Skeletal muscle tissue (tissue), 4 donors: Measurements from ENCODE around the gene AKAP6. TPM values are rescaled to one million over a fixed set of nuclear protein-coding genes. Genes with fewer than 3 reads are reported as not detected.
A peak's percentile ranks its signal among the peaks of the same experiment; 100 is the strongest.
"Not testable (repeated sequence)": the region's sequence is repeated elsewhere in the genome, so short reads cannot be mapped to it uniquely, and the experiment has no call there.

Experiments
- H3K27ac ChIP-seq: one replicate; pipeline ENCODE4 v1.7.0; 2013; ENCODE audit warnings: mild to moderate bottlenecking, low read depth, low read length, inconsistent platforms
- H3K27me3 ChIP-seq, 3 donors: one replicate each; pipeline ENCODE4 v1.7.0; 2013; ENCODE audit warnings: low read length in 3 of 3; ENCODE audit not compliant: control insufficient read depth in 3 of 3, insufficient read depth in 3 of 3
- H3K36me3 ChIP-seq, 3 donors: one replicate each; pipeline ENCODE4 v1.7.0; 2013; ENCODE audit warnings: low read length in 3 of 3; ENCODE audit not compliant: control insufficient read depth in 3 of 3, insufficient read depth in 3 of 3
- H3K4me1 ChIP-seq, 3 donors: one replicate each; pipeline ENCODE4 v1.7.0; 2013; ENCODE audit warnings: low read length in 3 of 3, mild to moderate bottlenecking in 3 of 3; ENCODE audit not compliant: control insufficient read depth in 3 of 3, insufficient read depth in 3 of 3
- H3K4me3 ChIP-seq, 3 donors: one replicate each; pipeline ENCODE4 v1.7.0; 2013; ENCODE audit warnings: low read length in 3 of 3
- H3K9ac ChIP-seq, 3 donors: one replicate each; pipeline ENCODE4 v1.7.0; 2013; ENCODE audit warnings: low read length in 3 of 3, mild to moderate bottlenecking in 3 of 3, moderate library complexity in 2 of 3, low read depth in 1 of 3
- H3K9me3 ChIP-seq, 3 donors: one replicate each; pipeline ENCODE4 v1.7.0; 2013; ENCODE audit warnings: low read length in 3 of 3; ENCODE audit not compliant: control insufficient read depth in 3 of 3
- total RNA-seq: library from RNA; depleted of rRNA; stranded (reverse); fragments of >200 nt; gene quantifications from one replicate; pipeline ENCODE4 v1.2.3, GENCODE V29; 2014
- donor health status: Osteomylitis.

Gene AKAP6
- total RNA-seq, 1 donor from 2014 or later, result 102 TPM

DNA sequence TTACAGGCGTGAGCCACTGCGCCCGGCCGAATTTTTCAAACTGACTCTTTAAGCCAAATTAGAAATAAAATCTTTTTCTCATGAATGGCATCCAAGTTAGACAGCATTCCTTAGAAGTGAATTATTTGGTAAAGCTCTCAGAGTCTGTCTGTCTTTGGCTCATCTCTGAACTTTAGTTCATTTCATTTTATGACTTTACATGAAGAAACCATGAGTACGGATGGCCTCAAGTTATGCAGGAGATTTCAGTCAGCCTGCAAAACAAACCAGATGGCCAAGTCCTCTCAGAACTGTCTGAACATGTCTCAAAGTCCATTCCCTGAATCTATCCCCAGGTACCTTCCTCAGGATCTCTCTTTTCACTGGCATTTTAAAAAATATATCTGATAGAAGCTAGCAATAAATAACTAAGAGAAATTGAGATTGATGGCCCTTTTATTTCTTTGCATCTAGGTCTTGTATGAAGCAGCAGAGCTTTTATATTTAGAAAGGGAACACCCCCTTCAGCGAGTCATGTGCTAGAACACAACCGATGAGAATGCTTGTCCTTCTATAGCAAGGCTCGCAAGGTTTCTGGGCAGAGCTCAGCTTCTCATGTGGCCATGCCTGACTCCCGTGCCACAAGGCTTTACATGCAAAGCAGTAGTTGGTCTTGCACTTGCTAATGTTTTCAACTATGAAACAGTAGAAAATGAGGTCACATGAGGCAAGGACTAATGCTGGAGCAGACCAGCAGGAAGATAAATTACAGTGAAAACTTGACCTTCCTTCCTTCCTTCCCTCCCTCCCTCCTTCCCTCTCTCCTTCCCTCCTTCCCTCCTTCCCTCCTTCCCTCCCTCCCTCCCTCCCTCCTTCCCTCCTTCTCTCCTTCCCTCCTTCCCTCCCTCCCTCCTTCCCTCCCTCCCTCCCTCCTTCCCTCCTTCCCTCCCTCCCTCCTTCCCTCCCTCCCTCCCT is 125.0 kb downstream of the AKAP6 start:
- H3K27ac ChIP-seq, result no peak overlapping the region

DNA sequence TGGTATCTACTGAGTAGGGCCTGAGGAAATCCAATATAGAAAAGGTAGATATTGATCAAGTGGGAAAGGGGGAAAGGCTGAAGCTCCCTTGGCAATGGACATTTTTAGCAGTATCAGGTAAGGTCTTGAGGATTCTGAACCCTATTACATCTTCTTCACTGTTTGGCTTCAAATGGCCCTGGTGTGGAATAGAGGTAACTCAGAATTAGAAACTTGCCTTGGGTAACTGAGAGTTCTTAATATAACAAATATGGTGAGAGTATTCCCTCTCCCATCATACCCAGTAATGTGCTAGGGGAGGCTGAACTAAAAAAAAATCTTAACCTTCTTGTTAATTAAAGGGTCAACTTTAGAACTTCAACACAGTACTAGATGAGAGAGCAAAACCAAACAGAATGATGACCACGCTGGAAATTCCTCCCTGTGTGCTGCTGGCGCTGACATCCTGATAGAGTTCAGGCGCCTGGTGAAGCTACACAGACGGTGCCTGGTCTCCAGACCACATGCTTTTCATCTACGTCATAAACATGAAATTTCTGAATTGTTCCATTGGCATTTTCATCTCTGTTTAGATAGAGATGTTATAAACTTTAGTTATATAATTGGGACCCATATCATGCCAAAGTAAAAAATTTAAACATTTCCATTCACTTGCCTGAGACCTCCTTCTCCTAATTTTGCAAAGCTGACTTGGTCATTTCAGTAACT is 128.3 kb downstream of the AKAP6 start:
- Histone ChIP-seq H3K4me3 (no peak overlapping the region), H3K27me3 (no peaks in the 10 kb centered on the region), H3K9ac (no peak overlapping the region), H3K27ac (no peak overlapping the region), H3K4me1 (no peaks in the 10 kb centered on the region), H3K36me3 (no peaks in the 10 kb centered on the region), H3K9me3 (no peaks in the 10 kb centered on the region)

More for the DNA sequence above, 125.0 kb downstream of the AKAP6 start:
- no peaks in the 10 kb centered on the region for H3K27me3 ChIP-seq
- H3K4me3 ChIP-seq, result no peak overlapping the region
- H3K36me3 ChIP-seq, result no peaks in the 10 kb centered on the region
- no peak overlapping the region for H3K9ac ChIP-seq
- no peaks in the 10 kb centered on the region for H3K4me1 ChIP-seq
- H3K9me3 ChIP-seq, result no peaks in the 10 kb centered on the region

DNA sequence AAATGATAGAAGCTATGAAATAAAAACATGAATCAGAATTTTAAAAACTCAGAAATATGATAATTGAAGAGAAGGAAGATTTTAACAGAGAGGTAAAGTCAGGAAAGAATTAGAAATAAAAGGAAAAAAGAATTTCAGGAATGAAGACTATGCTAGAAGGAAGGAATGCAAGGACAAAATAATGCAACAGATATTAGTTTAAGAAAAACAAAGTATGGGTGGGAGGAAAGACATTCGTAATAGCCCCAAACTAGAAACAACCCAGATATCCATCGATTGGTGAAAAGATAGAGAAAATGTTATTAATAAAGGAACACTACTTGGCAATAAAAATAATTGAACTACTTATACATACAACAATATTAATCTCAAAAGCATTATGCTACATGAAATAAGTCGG is 129.6 kb downstream of the AKAP6 start:
- H3K4me1 ChIP-seq, result no peaks in the 10 kb centered on the region
- H3K27me3 ChIP-seq, result no peaks in the 10 kb centered on the region
- H3K4me3 ChIP-seq, result no peak overlapping the region
- no peak overlapping the region for H3K27ac ChIP-seq
- no peaks in the 10 kb centered on the region for H3K36me3 ChIP-seq
- no peaks in the 10 kb centered on the region for H3K9me3 ChIP-seq
- no peak overlapping the region for H3K9ac ChIP-seq

DNA sequence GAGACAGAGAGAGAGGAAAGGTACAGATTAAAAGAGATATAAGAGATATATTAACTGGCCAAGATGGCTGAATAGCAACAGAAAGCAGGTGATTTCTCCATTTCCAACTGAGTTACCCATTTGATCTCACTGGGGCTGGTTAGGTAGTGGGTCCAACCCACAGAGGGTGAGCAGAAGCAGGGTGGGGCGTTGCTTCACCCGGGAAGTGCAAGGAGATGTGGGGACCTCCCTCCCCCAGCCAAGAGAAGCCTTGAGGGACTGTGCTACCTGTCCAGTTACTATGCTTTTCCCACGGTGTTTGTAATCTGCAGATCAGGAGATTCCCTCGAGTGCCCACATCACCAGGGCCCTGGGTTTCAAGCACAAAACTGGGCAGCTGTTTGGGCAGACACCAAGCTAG is 131.2 kb downstream of the AKAP6 start:
- H3K36me3 ChIP-seq, result no peaks in the 10 kb centered on the region
- H3K9me3 ChIP-seq, result no peaks in the 10 kb centered on the region
- H3K4me3 ChIP-seq, result no peak overlapping the region
- no peak overlapping the region for H3K9ac ChIP-seq
- H3K27me3 ChIP-seq, result no peaks in the 10 kb centered on the region
- H3K4me1 ChIP-seq, result no peaks in the 10 kb centered on the region
- H3K27ac ChIP-seq, result no peak overlapping the region

DNA sequence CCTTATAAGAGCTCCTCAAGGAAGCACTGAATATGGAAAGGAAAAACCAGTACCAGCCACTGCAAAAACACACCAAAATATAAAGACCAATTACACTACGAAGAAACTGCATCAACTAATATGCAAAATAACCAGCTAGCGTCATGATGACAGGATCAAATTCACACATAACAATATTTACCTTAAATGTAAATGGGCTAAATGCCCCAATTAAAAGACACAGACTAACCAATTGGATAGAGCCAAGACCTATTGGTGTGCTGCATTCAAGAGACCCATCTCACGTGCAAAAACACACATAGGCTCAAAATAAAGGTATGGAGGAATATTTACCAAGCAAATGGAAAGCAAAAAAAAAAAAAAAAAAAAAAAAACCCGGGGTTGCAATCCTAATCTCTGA is 133.5 kb downstream of the AKAP6 start:
- H3K4me3 ChIP-seq, H3K27ac ChIP-seq, H3K36me3 ChIP-seq, H3K27me3 ChIP-seq, H3K9ac ChIP-seq, H3K9me3 ChIP-seq, H3K4me1 ChIP-seq: not testable (repeated sequence)

DNA sequence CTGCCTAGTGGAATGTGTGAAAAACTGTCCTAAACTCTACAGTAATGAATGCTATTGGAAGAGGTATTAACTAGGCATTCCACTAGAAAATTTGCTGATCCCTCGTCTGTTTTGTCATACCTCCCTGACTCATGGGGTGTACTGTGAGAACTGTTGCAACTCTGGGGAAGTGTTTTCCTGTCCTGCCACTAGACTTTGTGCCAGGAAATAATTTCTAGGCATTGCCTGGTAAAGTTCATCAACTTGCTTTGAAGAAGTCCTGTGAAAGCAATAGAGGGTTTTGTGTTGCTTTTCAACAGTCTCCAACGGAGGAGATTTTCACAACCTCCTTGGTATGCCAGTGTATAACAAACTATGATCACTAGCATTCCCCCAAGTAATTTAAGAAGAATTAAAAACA is 139.9 kb downstream of the AKAP6 start:
- no peaks in the 10 kb centered on the region for H3K9me3 ChIP-seq
- no peak overlapping the region for H3K4me3 ChIP-seq
- H3K36me3 ChIP-seq, result no peaks in the 10 kb centered on the region
- H3K9ac ChIP-seq, result peak overlapping the region in 2 of 3 donors; percentile 17 to 25
- H3K4me1 ChIP-seq, result peaks cover 15 to 26% (median 21%) of the 10 kb centered on the region in 3 donors
- H3K27me3 ChIP-seq, result no peaks in the 10 kb centered on the region
- H3K27ac ChIP-seq, result no peak overlapping the region

DNA sequence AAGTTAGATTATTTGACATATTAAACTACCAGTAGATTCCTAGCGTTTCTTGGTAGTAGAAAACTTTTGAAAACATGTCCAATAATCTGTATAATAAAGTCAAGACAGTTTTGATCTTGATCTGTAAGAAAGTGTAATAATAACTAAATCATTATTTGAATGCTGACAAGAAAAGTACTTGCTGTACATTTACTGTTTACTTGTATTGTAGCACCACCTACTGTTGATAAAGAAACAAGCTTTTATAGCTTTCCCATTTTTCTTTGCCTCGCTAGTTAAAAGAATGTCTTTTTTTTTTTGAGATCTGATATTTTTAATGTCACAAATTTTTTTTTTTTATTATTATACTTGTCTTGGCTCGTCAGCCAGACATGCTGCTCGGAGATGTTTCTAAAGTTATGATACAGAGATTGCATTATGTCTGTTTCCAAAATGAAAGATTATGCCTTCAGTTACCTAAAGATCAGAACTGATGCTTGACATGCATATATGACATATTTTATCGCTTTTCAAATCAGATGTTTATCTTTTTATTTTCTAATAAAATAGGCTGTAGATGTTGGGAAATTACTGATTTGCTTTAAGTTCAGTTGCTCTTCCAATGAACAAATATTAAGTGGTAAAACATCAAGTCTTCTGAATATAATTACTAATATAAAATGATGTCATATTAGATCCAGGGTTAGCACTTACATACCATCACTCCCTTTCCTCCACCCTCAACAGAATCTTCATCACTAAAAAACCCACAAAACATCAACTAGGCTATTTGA is 140.5 kb downstream of the AKAP6 start:
- no peak overlapping the region for H3K27ac ChIP-seq
- H3K4me1 ChIP-seq, result peaks cover 15 to 30% (median 21%) of the 10 kb centered on the region in 3 donors
- H3K9me3 ChIP-seq, result no peaks in the 10 kb centered on the region
- H3K27me3 ChIP-seq, result no peaks in the 10 kb centered on the region
- peak overlapping the region in 2 of 3 donors; percentile 17 to 25 for H3K9ac ChIP-seq
- H3K4me3 ChIP-seq, result no peak overlapping the region
- H3K36me3 ChIP-seq, result no peaks in the 10 kb centered on the region

DNA sequence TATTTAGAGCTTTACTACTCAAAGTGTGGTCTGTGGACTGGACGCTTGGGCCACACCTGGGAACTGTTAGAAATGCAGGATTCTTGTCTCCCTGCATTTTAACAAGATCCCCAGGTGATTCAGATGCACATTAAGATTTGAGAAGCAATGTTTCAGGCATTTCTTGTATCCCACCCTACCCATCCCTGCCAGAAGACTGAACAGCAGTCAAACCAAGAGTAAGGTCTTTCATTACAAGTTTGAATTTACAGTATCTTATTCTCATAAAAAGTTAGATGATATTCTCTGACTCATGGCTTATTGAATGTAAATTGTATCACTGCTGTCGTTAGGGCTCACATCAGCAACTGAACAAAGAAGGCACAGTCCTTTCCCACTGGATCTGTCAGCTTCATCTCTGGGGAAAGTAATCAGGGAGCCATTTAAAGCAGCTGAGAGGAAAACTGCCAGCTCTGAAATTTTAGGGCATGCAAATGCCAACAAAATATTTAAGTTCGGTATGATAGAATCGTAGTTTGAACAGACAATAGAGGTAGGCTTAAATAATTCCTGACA is 141.1 kb downstream of the AKAP6 start:
- H3K4me3 ChIP-seq, result no peak overlapping the region
- no peaks in the 10 kb centered on the region for H3K27me3 ChIP-seq
- H3K4me1 ChIP-seq, result peaks cover 15 to 30% (median 21%) of the 10 kb centered on the region in 3 donors
- no peaks in the 10 kb centered on the region for H3K36me3 ChIP-seq
- H3K9ac ChIP-seq, result no peak overlapping the region
- no peaks in the 10 kb centered on the region for H3K9me3 ChIP-seq
- H3K27ac ChIP-seq, result no peak overlapping the region

DNA sequence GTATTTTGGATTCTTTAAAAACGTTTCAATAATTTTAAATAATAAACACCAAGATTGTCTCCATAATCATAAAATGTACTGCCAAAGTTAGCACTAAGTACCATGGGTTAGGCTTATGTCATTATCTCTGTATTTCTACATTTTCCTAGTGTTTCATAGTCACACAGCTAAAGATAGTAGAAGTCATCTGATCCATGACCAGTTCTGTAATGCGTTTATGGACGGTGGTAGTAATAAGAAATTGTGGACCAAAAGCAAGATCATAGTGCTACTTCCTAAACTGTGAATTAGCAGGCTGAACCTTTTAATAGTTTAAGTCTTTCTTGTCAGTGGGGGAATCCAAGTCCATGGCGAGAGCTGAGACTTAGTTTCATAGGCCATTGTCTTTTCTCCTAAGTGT is 142.1 kb downstream of the AKAP6 start:
- H3K4me3 ChIP-seq, result no peak overlapping the region
- no peaks in the 10 kb centered on the region for H3K27me3 ChIP-seq
- H3K27ac ChIP-seq, result peak overlapping the region; percentile 46
- H3K4me1 ChIP-seq, result peaks cover 15 to 30% (median 21%) of the 10 kb centered on the region in 3 donors
- no peak overlapping the region for H3K9ac ChIP-seq
- H3K9me3 ChIP-seq, result no peaks in the 10 kb centered on the region
- no peaks in the 10 kb centered on the region for H3K36me3 ChIP-seq
